HepG2 (cell line): ENCODE data around the gene DCAF7. TPM values are rescaled to one million over a fixed set of nuclear protein-coding genes. Genes with fewer than 3 reads are reported as not detected.
A peak's percentile ranks its signal among the peaks of the same experiment; 100 is the strongest.

Experiments used
- ATF2 ChIP-seq: sonication (generic); formaldehyde crosslinking; IDR thresholded peaks from 2 replicates; pipeline ENCODE4 v1.4.0; 2020; ENCODE audit warnings: missing genetic modification reagents
- ATF5 ChIP-seq: sonication (generic); formaldehyde crosslinking; IDR thresholded peaks from 2 replicates; pipeline ENCODE4 v1.4.0; 2020; ENCODE audit warnings: mild to moderate bottlenecking, low read depth, missing genetic modification reagents
- BRCA1 ChIP-seq: sonication (generic); formaldehyde crosslinking; IDR thresholded peaks from 2 replicates; pipeline ENCODE4 v1.4.0; 2020; ENCODE audit warnings: missing genetic modification reagents
- GABPB1 ChIP-seq: IDR thresholded peaks from 2 replicates; pipeline ENCODE4 v1.6.1; 2016; ENCODE audit warnings: mild to moderate bottlenecking, missing genetic modification reagents, moderate library complexity, missing compliant biosample characterization
- KDM3A ChIP-seq: IDR thresholded peaks from 2 replicates; pipeline ENCODE4 v1.6.1; 2018; ENCODE audit warnings: low read depth, missing compliant biosample characterization
- KDM4B ChIP-seq: sonication (generic); formaldehyde crosslinking; IDR thresholded peaks from 2 replicates; pipeline ENCODE4 v1.4.0; 2020; ENCODE audit warnings: missing genetic modification reagents
- MAFG ChIP-seq: sonication (generic); formaldehyde crosslinking; IDR thresholded peaks from 2 replicates; pipeline ENCODE4 v1.5.1; 2020; ENCODE audit warnings: mild to moderate bottlenecking, missing genetic modification reagents
- MTA3 ChIP-seq: sonication (generic); formaldehyde crosslinking; IDR thresholded peaks from 2 replicates; pipeline ENCODE4 v1.4.0; 2020; ENCODE audit warnings: missing genetic modification reagents
- PAXIP1 ChIP-seq: sonication (generic); formaldehyde crosslinking; conservative IDR thresholded peaks from 2 replicates; pipeline ENCODE4 v1.4.0; 2020; ENCODE audit warnings: mild to moderate bottlenecking, missing genetic modification reagents, moderate library complexity
- PCBP1 ChIP-seq: fragments of 200-400 bp; formaldehyde crosslinking; IDR thresholded peaks from 2 replicates; pipeline ENCODE4 v1.6.1; 2017; ENCODE audit warnings: mild to moderate bottlenecking, low read depth, low read length, borderline replicate concordance
- SP4 ChIP-seq: sonication (generic); formaldehyde crosslinking; IDR thresholded peaks from 2 replicates; pipeline ENCODE4 v1.8.1; 2023; ENCODE audit warnings: mild to moderate bottlenecking, missing genetic modification reagents
- SYNCRIP ChIP-seq: fragments of 200-400 bp; formaldehyde crosslinking; IDR thresholded peaks from 2 replicates; pipeline ENCODE4 v1.6.1; 2018; ENCODE audit warnings: mild to moderate bottlenecking, low read depth, low read length; ENCODE audit not compliant: insufficient read depth
- THRA ChIP-seq: sonication (generic); formaldehyde crosslinking; IDR thresholded peaks from 2 replicates; pipeline ENCODE4 v1.4.0; 2020; ENCODE audit warnings: missing genetic modification reagents, borderline replicate concordance
- TOE1 ChIP-seq: sonication (generic); formaldehyde crosslinking; IDR thresholded peaks from 2 replicates; pipeline ENCODE4 v1.4.0; 2020; ENCODE audit warnings: mild to moderate bottlenecking, missing genetic modification reagents
- ZMYM4 ChIP-seq: sonication (generic); formaldehyde crosslinking; IDR thresholded peaks from 2 replicates; pipeline ENCODE4 v1.8.1; 2023; ENCODE audit warnings: mild to moderate bottlenecking, missing genetic modification reagents
- ZNF296 ChIP-seq: sonication (generic); formaldehyde crosslinking; conservative IDR thresholded peaks from 2 replicates; pipeline ENCODE4 v1.5.0; 2020; ENCODE audit warnings: mild to moderate bottlenecking, missing genetic modification reagents
- ZNF30 ChIP-seq: sonication (generic); formaldehyde crosslinking; IDR thresholded peaks from 2 replicates; pipeline ENCODE4 v1.5.0; 2020; ENCODE audit warnings: mild to moderate bottlenecking, missing genetic modification reagents
- ZNF670 ChIP-seq: sonication (generic); formaldehyde crosslinking; IDR thresholded peaks from 2 replicates; pipeline ENCODE4 v1.8.0; 2022; ENCODE audit warnings: mild to moderate bottlenecking, missing genetic modification reagents, borderline replicate concordance
- ZNF704 ChIP-seq: sonication (generic); formaldehyde crosslinking; IDR thresholded peaks from 2 replicates; pipeline ENCODE4 v1.8.1; 2023; ENCODE audit warnings: mild to moderate bottlenecking, inconsistent platforms, moderate library complexity, missing genetic modification reagents, borderline replicate concordance
- ZNF709 ChIP-seq: sonication (generic); formaldehyde crosslinking; IDR thresholded peaks from 2 replicates; pipeline ENCODE4 v1.5.0; 2020; ENCODE audit warnings: mild to moderate bottlenecking, missing genetic modification reagents
- ZSCAN25 ChIP-seq: sonication (generic); formaldehyde crosslinking; IDR thresholded peaks from 2 replicates; pipeline ENCODE4 v1.8.0; 2022; ENCODE audit warnings: mild to moderate bottlenecking, missing genetic modification reagents
- polyA plus RNA-seq, 8 experiments: library from polyadenylated mRNA; depleted of rRNA in 3 of 8; stranded (reverse) in 7 of 8; unstranded in 1 of 8; fragments of >200 nt; fragmentation: Illumina TruSeq in 4 of 8; extraction: Trizol in 4 of 8; gene quantifications; 2 replicates each; pipeline versions ENCODE4 v1.2.1 to v1.2.3, GENCODE V29; 2011 to 2016; ENCODE audit warnings: low read depth in 4 of 8, missing spikeins in 1 of 8, mixed read lengths in 1 of 8; ENCODE audit not compliant: insufficient read depth in 1 of 8
- total RNA-seq, 5 experiments: library from RNA; depleted of rRNA; stranded (reverse); fragments of >200 nt; fragmentation: Illumina TruSeq; extraction: Trizol; gene quantifications; 2 replicates each; pipeline ENCODE4 v1.2.3, GENCODE V29; 2016; ENCODE audit warnings: low read depth in 1 of 5

DCAF7 gene
- total and polyA plus RNA-seq, 2 of the 13 experiments (the other 11 are each of a cell fraction or from before 2014, with no cell fraction given) = 55.2 to 73.4 TPM

- TF ChIP-seq SYNCRIP (no peak), THRA (peak; percentile 84; the same call in 1 of the 2 replicates), GABPB1 (CRISPR knock-in tag) (no peak; the same call in 1 of the 2 replicates), MTA3 (CRISPR knock-in tag) (no peak), ZNF670 (CRISPR knock-in tag) (peak; percentile 58; the same call in 1 of the 2 replicates), BRCA1 (CRISPR knock-in tag) (no peak), ATF2 (peak; percentile 34; the same call in 1 of the 2 replicates), ZSCAN25 (no peak), TOE1 (CRISPR knock-in tag) (no peak; the same call in 1 of the 2 replicates), PAXIP1 (peak; percentile 65), KDM4B (no peak), MAFG (CRISPR knock-in tag) (no peak), ZNF704 (CRISPR knock-in tag) (no peak), SP4 (CRISPR knock-in tag) (no peak), ATF5 (CRISPR knock-in tag) (no peak), ZMYM4 (CRISPR knock-in tag) (no peak), ZNF30 (CRISPR knock-in tag) (no peak), ZNF296 (no peak), ZNF709 (CRISPR knock-in tag) (no peak), PCBP1 (no peak), KDM3A (no peak)
Observed at GRCh38 chr17:63601439-63602371, 51.4 kb downstream of the DCAF7 start (continued).
